ENCODE results near the gene ZNF862. TPM values are rescaled to one million over a fixed set of nuclear protein-coding genes. Genes with fewer than 3 reads are reported as not detected.
A peak's percentile ranks its signal among the peaks of the same experiment; 100 is the strongest.

Gene ZNF862
- total RNA-seq, 2 experiments from 2014 or later: 7.9 to 9.1 TPM

- TF ChIP-seq, protein P1, sequence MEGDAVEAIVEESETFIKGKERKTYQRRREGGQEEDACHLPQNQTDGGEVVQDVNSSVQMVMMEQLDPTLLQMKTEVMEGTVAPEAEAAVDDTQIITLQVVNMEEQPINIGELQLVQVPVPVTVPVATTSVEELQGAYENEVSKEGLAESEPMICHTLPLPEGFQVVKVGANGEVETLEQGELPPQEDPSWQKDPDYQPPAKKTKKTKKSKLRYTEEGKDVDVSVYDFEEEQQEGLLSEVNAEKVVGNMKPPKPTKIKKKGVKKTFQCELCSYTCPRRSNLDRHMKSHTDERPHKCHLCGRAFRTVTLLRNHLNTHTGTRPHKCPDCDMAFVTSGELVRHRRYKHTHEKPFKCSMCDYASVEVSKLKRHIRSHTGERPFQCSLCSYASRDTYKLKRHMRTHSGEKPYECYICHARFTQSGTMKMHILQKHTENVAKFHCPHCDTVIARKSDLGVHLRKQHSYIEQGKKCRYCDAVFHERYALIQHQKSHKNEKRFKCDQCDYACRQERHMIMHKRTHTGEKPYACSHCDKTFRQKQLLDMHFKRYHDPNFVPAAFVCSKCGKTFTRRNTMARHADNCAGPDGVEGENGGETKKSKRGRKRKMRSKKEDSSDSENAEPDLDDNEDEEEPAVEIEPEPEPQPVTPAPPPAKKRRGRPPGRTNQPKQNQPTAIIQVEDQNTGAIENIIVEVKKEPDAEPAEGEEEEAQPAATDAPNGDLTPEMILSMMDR (conservative IDR thresholded peaks at IDR 0.05; ENCODE audit: low read length): no peak
- no peak for TF ChIP-seq EZH2phosphoT487 (IDR thresholded peaks at IDR 0.05; ENCODE audit: borderline replicate concordance, low read depth, low read length)
- BruUV-seq (replicated peaks): TSS peak; percentile 56
- Histone ChIP-seq H3K9me2 (ENCODE audit: insufficient read depth, low read length) (no peaks in the 10 kb centered on the region), H3K4me3 (ENCODE audit: low read depth, low read length, poor library complexity, severe bottlenecking) (peak overlapping the region; percentile 75), H3K4me2 (ENCODE audit: low read length) (peak overlapping the region; percentile 76), H2AFZ (ENCODE audit: low read length) (peak overlapping the region; percentile 65), H3K4me1 (ENCODE audit: insufficient read depth, low read length, poor library complexity, severe bottlenecking) (peaks cover 36% of the 10 kb centered on the region), H3K9me3 (ENCODE audit: low read length) (no peaks in the 10 kb centered on the region), H3K36me3 (ENCODE audit: insufficient read depth, low read length) (no peaks in the 10 kb centered on the region), H4K20me1 (ENCODE audit: insufficient read depth, low read length) (no peaks in the 10 kb centered on the region), H3K79me2 (ENCODE audit: insufficient read depth, low read depth, low read length) (no peaks in the 10 kb centered on the region), H3K27ac (ENCODE audit: low read depth, low read length, poor library complexity, severe bottlenecking) (no peak overlapping the region)
- intact Hi-C loops (cut with micrococcal nuclease; ENCODE audit: unreplicated experiment): loop anchor here (5.0 kb wide), 1 partner anchor 1023 kb away; no protein-coding TSS in a partner anchor
- ChIA-PET CTCF (ENCODE audit: unreplicated experiment) (interaction anchor here (0.9 kb wide), 1 partner anchor 9 kb away, joined by 3 read pairs; no protein-coding TSS in a partner anchor), POLR2A (interaction anchor here (0.8 kb wide), 1 partner anchor 513 kb away, joined by 5 read pairs; no protein-coding TSS in a partner anchor)
- no peak for DNase-seq (ENCODE audit: low spot score)
These were observed 36.5 kb downstream of the ZNF862 start for GRCh38 chr7:149874644-149875028.

DNA sequence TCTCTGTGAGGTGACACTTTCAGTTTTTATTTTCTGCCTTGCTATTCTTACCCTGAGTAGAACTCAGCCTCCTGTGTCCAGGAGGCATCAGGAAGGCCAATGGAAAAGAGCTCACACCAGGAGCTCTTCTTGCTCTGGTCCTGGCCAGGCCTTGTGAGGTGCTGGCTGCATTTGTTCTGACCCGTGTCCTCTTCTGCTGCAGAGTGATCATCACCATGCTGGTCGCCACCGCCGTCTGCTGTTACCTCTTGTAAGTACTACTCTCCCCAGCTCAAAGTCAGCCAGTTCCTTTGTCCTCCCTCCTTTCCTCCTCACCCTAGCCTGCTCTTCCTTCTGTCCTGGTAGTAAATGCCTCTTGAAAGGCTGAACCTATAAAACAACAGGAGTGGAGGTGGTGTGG is 37.2 kb downstream of the ZNF862 start:
- Histone ChIP-seq H3K9me2 (ENCODE audit: insufficient read depth, low read length) (no peaks in the 10 kb centered on the region), H4K20me1 (ENCODE audit: insufficient read depth, low read length) (no peaks in the 10 kb centered on the region), H3K27ac (ENCODE audit: low read depth, low read length, poor library complexity, severe bottlenecking) (no peak overlapping the region), H2AFZ (ENCODE audit: low read length) (no peak overlapping the region), H3K4me1 (ENCODE audit: insufficient read depth, low read length, poor library complexity, severe bottlenecking) (peaks cover 29% of the 10 kb centered on the region), H3K4me3 (ENCODE audit: low read depth, low read length, poor library complexity, severe bottlenecking) (no peak overlapping the region), H3K79me2 (ENCODE audit: insufficient read depth, low read depth, low read length) (no peaks in the 10 kb centered on the region), H3K9me3 (ENCODE audit: low read length) (no peaks in the 10 kb centered on the region), H3K4me2 (ENCODE audit: low read length) (peak overlapping the region; percentile 76), H3K36me3 (ENCODE audit: insufficient read depth, low read length) (no peaks in the 10 kb centered on the region)
- no peak for DNase-seq (ENCODE audit: low spot score)
- TF ChIP-seq, protein P1 (conservative IDR thresholded peaks at IDR 0.05; ENCODE audit: low read length): no peak
- no peak for TF ChIP-seq EZH2phosphoT487 (IDR thresholded peaks at IDR 0.05; ENCODE audit: borderline replicate concordance, low read depth, low read length)
- CTCF ChIA-PET (ENCODE audit: unreplicated experiment): interaction anchor here (0.5 to 0.9 kb wide), 2 partner anchors 8 to 1117 kb away, joined by 3 read pairs; no protein-coding TSS in a partner anchor
- BruUV-seq (replicated peaks): no TSS peak
- intact Hi-C loops (cut with micrococcal nuclease; ENCODE audit: unreplicated experiment): no loop called here
- POLR2A ChIA-PET: no interaction called here

- intact Hi-C loops (cut with micrococcal nuclease; ENCODE audit: unreplicated experiment): no loop called here
- ChIA-PET POLR2A (no interaction called here), CTCF (ENCODE audit: unreplicated experiment) (interaction anchor here (0.6 kb wide), 1 partner anchor 252 kb away, joined by 3 read pairs; no protein-coding TSS in a partner anchor)
- Histone ChIP-seq H3K36me3 (ENCODE audit: insufficient read depth, low read length) (no peaks in the 10 kb centered on the region), H3K79me2 (ENCODE audit: insufficient read depth, low read depth, low read length) (no peaks in the 10 kb centered on the region), H2AFZ (ENCODE audit: low read length) (no peak overlapping the region), H3K4me3 (ENCODE audit: low read depth, low read length, poor library complexity, severe bottlenecking) (no peak overlapping the region), H3K9me3 (ENCODE audit: low read length) (no peaks in the 10 kb centered on the region), H3K4me2 (ENCODE audit: low read length) (no peak overlapping the region), H4K20me1 (ENCODE audit: insufficient read depth, low read length) (no peaks in the 10 kb centered on the region), H3K4me1 (ENCODE audit: insufficient read depth, low read length, poor library complexity, severe bottlenecking) (peaks cover 12% of the 10 kb centered on the region), H3K9me2 (ENCODE audit: insufficient read depth, low read length) (no peaks in the 10 kb centered on the region), H3K27ac (ENCODE audit: low read depth, low read length, poor library complexity, severe bottlenecking) (no peak overlapping the region)
- TF ChIP-seq EZH2phosphoT487 (IDR thresholded peaks at IDR 0.05; ENCODE audit: borderline replicate concordance, low read depth, low read length): no peak
- TF ChIP-seq, protein P1 (conservative IDR thresholded peaks at IDR 0.05; ENCODE audit: low read length): no peak
- BruUV-seq (replicated peaks): no TSS peak
- no peak for DNase-seq (ENCODE audit: low spot score)
These were observed 39.8 kb downstream of the ZNF862 start for GRCh38 chr7:149877890-149878522.
